Lower leg skin (tissue), 3 donors: ENCODE measurements around the gene CDNF.

ENCODE experiments used
- CTCF ChIP-seq, 3 donors: fragments of 450-650 bp; IDR thresholded peaks; one replicate each; pipeline ENCODE4 v1.5.1; 2016; ENCODE audit warnings: antibody characterized with exemption in 3 of 3, mild to moderate bottlenecking in 3 of 3, moderate library complexity in 2 of 3
- POLR2A ChIP-seq, 2 donors: fragments of 450-650 bp; IDR thresholded peaks; one replicate each; pipeline ENCODE4 v1.6.1; 2016 to 2017; ENCODE audit warnings: antibody characterized with exemption in 2 of 2, mild to moderate bottlenecking in 1 of 2, moderate library complexity in 1 of 2

GRCh38 chr10:14859775-14860174 lies 21.9 kb upstream of the CDNF start:
- TF ChIP-seq CTCF (IDR thresholded peaks at IDR 0.05) (no peak), POLR2A (IDR thresholded peaks at IDR 0.05) (no peak)
